ENCODE data around the gene ASTN2.

DNA sequence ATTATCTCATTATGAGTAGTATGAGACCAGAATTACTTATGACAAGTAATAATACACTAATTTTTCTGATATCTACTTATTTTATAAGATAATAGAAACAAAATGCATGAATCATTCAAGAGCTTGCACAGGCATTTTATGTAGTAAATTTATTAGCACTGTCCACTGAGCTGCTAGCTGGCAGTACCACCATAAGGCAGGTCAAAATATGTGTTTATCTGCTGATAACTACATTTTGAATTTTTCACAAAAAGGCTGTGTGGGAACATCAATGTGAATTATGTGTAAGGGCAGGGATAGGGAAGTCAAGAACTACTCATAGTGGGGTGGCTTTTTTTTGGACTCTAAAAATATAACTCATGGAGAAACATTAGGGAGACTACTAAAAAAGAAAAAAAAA is 1011.7 kb downstream of the ASTN2 start:
- TF ChIP-seq POLR2A (IDR thresholded peaks at IDR 0.05; ENCODE audit: extremely low read depth, insufficient read length), result no peak
- TF ChIP-seq, protein P1, sequence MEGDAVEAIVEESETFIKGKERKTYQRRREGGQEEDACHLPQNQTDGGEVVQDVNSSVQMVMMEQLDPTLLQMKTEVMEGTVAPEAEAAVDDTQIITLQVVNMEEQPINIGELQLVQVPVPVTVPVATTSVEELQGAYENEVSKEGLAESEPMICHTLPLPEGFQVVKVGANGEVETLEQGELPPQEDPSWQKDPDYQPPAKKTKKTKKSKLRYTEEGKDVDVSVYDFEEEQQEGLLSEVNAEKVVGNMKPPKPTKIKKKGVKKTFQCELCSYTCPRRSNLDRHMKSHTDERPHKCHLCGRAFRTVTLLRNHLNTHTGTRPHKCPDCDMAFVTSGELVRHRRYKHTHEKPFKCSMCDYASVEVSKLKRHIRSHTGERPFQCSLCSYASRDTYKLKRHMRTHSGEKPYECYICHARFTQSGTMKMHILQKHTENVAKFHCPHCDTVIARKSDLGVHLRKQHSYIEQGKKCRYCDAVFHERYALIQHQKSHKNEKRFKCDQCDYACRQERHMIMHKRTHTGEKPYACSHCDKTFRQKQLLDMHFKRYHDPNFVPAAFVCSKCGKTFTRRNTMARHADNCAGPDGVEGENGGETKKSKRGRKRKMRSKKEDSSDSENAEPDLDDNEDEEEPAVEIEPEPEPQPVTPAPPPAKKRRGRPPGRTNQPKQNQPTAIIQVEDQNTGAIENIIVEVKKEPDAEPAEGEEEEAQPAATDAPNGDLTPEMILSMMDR (IDR thresholded peaks at IDR 0.05; ENCODE audit: low read depth, low read length), result no peak
